Activated T-helper 1 cell treated with anti-CD3 and anti-CD28 coated beads, Interleukin-2, amount 50 U/mL, for 16 hours (primary cell): ENCODE data around the gene RAB40C.

Experiments
- DNase-seq, 2 donors: peaks; one replicate each; pipeline ENCODE4 v3.0.0-alpha.2; 2020; ENCODE audit warnings: low read depth in 1 of 2, low spot score in 1 of 2

The RAB40C gene

GRCh38 chr16:610513-611381 lies 20.9 kb downstream of the RAB40C start:
- DNase-seq, result peak; percentile 32 to 37

GRCh38 chr16:615122-615521 lies 25.3 kb downstream of the RAB40C start:
- no peak for DNase-seq

GRCh38 chr16:616733-617586 lies 27.1 kb downstream of the RAB40C start:
- no peak for DNase-seq

GRCh38 chr16:617855-618254 lies 28.0 kb downstream of the RAB40C start:
- DNase-seq, result no peak

- DNase-seq, result no peak
These were observed 29.7 kb downstream of the RAB40C start for GRCh38 chr16:619476-620100.

- DNase-seq, result no peak
These were observed 31.0 kb downstream of the RAB40C start for GRCh38 chr16:620700-621525.

- DNase-seq, result no peak
These were observed 31.8 kb downstream of the RAB40C start for GRCh38 chr16:621526-622105.

GRCh38 chr16:622920-623280 lies 33.0 kb downstream of the RAB40C start:
- DNase-seq, result no peak

GRCh38 chr16:624526-625070 lies 34.7 kb downstream of the RAB40C start:
- no peak for DNase-seq

- DNase-seq, result no peak
These were observed 35.5 kb downstream of the RAB40C start for GRCh38 chr16:625117-625976.

GRCh38 chr16:625977-626765 lies 36.3 kb downstream of the RAB40C start:
- DNase-seq, result no peak

GRCh38 chr16:626787-627453 lies 37.1 kb downstream of the RAB40C start:
- no peak for DNase-seq

GRCh38 chr16:627454-628239 lies 37.8 kb downstream of the RAB40C start:
- no peak for DNase-seq

- DNase-seq, result no peak
These were observed 38.6 kb downstream of the RAB40C start for GRCh38 chr16:628321-629061.

- no peak for DNase-seq
These were observed 39.4 kb downstream of the RAB40C start for GRCh38 chr16:629185-629832.

GRCh38 chr16:629833-630248 lies 40.0 kb downstream of the RAB40C start:
- DNase-seq, result no peak
